Eye (tissue), 1 donor: ENCODE data around the gene ACER2.

ENCODE experiments used
- DNase-seq: peaks from one replicate; pipeline ENCODE4 v3.0.0-alpha.2; 2015

ACER2 gene

DNA sequence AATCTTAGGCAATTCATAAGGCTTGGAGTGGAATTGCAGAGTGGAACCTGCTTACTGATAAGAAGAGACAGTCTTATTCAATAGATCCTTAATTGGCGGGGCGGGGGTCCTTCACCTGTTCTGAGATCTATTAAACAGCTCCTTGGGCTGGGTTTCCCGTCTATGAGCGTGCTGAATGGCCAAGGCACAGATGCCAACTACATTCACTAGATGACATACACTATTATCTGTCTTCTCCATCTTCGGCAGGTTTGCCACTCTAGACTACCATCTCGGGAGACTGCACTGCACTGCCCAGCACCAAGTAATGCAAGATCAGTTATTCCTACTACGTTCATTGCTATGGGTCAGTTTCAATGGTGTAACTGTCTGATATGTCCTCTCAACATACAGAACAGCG lies 81.5 kb downstream of the ACER2 start:
- DNase-seq: no peak

DNA sequence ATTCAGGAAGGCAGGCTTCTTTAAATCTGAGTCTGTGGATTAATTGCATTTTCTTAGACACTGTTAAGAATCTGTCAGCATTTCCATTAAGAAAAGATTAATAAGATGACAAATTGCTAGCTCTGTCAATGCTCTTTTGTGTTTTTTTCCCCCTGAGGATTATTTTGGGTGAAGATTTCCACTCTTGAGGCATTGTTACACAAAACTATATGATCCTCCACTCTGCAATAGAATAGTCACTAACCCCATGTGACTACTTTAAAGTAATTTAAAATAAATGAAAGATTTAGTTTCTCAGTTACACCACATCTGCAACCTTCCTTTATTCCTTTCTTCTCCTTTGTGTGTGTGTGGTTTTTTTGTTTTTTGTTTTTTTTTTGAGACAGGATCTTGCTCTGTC lies 82.0 kb downstream of the ACER2 start:
- no peak for DNase-seq

DNA sequence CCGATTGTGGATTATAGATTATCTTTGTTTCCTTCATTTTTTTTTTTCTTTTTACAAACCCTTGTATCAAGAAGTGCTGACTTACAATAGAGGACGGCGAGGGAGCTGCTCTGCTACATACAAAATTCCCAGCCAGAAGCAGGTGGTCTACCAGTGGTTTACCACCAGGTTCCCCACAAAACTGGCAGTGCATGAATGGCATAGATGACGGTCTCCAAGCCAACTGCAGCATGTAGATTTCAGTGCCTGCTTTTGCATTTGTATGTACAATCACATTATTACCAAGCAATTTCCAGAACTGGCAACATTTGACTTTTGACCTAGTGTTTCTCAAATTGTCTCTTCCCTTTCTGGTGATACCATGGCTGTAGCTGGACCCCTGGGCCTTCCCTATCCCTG lies 84.0 kb downstream of the ACER2 start:
- no peak for DNase-seq

DNA sequence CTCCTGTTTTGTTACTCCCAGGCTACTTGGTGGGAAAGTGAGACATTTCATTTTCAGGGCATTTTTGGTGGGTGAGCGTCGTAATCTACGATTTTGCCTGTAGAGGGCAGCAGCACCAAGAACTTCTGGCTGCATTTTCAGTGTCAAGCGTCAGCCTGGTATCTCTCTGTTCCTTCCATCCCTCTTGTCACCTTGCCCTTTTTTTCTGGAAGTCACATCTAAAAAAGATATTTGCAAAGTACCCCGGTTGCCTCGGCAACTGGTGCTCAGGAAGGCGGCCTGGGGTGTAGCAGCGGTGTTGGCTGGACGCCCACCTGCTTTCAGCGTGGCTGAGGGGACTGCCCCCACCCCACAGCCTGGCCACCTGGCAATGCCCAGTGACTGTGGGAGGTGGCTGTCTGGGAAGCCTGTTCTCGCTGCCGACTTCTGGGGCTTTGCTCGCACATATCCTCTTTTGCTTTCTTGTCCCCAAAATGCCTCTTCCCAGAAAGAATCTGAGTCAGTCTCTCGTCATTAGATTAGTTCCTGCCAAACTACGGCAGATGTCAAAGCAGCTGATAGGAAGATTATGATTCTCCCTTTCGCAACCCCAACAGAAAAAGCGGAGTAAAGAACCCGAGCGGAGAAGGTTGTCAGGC lies 84.5 kb downstream of the ACER2 start:
- DNase-seq: peak; percentile 88

DNA sequence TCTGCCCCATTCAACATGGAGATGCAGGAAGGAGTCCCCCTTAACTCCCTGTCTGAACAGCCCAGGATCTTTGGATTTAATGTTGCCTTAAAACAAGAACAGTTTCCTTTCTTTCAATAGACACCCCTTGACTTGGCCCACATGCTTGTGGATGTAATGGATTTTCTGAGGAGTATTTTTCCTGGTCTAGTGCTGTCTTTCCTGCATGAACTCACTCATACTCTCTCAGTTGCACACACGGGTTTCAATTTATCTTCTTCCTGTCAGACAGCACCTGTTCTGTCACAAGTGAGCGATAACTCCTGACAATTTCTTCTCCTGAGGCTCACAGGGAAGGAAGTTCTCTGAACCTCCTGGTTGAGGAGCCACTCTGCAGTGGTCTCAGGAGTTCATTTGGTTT lies 85.1 kb downstream of the ACER2 start:
- no peak for DNase-seq

DNA sequence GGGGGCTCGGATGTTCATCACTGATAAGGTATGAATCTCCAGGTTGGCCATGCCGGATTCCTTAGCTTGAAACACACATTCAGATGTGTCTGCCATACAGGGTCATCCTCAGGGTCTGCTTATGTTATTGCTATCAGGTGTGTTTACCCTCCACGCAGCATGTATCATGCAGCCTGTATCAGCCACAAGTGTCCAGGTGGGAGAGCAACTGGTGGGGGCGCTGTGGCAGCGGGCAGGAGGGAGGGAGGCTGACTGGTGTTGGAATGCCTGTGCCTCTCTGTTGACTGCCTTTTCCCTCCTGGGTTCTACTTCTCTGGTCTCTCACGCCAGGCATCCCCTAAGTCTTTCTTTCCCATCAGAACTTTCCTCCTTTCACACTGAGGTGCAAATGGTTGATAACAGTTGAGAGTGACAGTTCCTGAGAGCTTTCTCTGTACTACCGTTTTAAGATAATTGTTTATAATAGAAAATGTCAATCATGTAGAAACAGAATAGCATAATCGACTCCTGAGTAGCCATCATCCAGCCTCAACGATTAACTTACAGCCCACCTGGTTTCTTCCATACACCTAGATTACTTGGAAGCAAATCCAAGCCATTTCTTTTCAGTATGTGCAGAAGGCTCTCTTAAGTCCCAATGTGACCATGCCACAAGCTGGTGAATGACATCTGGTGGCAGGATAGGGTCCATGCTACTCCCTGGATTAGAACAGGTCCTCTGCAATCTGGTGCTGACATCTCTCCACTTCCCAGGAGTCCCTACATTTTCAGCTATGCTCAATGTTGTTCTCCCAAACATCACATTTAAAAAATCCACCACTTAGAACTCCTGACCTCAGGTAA lies 86.6 kb downstream of the ACER2 start:
- no peak for DNase-seq

DNA sequence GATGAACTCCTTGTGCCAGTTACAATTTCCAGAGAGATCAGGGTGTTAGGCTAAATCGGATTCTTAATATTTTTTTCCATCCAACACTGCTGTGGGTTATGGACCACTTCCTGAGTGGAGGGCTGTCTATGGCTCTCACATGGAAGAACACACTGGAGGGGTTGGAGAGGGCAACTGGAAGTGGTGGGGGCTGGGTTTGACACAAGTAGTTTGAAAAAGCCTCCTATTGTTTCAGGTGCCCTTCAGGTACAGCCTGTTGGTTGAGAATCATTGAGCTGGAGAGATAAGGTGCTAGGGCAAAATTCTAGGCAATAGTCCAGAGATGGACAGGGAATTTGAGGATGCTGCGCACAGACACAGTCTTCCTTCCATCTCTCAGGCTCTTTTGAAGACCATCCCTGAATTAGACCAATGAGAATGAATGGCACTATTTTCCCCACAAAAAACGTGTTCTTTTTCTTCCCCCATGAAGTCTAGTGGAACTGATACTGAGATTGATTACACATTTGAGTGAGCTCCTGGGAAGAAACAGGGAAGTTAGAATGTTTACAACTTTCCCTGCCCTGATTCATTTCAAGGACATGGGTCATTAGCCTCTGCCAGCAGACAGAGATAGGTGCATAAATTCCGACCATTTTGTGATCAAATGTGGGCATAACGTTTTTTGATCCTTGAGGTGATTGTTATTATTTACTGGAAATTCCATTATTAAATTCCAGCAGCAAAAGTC lies 87.7 kb downstream of the ACER2 start:
- DNase-seq: no peak

DNA sequence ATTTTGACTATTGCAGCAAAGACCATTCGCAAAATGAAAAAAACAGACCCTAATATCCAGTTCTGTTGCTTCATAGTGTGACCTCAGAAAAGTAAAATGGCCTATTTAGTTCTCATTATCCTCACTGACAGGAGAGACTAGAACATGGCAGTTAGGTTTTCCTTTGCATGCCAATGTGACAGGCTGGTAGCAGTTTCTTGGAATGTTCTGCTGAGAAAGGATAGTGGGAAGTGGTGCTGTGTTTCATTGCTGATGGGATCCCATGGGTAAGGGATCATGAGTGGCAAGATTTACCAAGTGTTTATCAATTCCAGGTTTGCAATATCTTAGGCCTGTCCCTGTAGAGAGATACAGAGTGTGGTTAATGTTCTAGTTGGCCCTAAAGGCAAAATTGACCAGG lies 88.5 kb downstream of the ACER2 start:
- no peak for DNase-seq

DNA sequence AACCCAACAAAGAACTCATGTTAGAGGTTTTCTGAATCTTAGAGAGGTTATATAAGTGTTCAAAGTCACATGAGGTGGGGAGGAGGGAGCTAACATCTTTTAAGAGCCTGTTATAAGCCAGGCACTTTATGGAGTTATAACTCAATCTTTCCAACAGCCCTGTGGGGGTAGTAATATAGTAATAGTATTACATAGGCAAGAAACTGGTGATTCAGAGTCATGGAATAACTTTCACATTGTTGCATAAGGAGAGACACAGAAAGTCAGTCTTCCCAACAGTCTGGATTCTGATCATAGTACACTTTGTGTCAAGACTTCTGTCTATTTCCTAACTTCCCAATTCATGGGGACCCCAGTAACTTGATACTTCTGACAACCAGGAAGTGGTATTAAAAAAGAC lies 89.2 kb downstream of the ACER2 start:
- no peak for DNase-seq
